MM.1S (cell line): ENCODE measurements around the gene FIBCD1.

Experiments
- CTCF ChIP-seq: fragments of 300-600 bp; sonication (generic); IDR thresholded peaks from 2 replicates; pipeline ENCODE4 v1.5.1; 2016; ENCODE audit warnings: antibody characterized with exemption, low read length, mixed read lengths
- EZH2phosphoT487 ChIP-seq: fragments of 300-600 bp; sonication (generic); IDR thresholded peaks from 2 replicates; pipeline ENCODE4 v1.6.1; 2018; ENCODE audit warnings: antibody characterized with exemption, low read length

DNA sequence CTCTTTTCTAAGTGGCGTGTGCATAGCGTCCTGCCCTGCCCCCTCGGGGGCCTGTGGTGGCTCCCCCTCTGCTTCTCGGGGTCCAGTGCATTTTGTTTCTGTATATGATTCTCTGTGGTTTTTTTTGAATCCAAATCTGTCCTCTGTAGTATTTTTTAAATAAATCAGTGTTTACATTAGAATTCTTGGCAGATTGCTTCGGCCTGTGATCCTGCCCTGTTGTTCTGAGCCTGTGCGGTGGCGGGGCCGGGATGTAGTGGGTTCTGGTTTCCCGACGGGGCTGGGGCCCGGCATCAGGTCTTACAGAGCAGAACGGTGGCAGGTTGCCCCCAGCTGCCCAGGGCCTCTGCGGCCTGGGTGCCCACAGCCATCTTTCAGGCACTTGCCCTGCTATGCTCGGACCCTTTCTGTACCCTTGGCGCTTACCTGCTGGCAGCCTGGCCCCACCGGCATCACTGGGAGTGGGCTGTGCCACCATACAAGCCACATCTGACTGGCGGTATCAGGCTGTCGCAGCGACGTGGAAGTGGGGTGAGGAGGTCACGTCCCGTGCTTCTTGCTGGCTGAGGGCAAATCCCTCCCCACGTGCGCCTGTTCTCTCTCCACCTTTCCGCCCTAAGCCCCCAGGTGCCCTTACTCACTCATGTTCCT, 51.4 kb downstream of the FIBCD1 start:
- no peak for TF ChIP-seq CTCF
- TF ChIP-seq EZH2phosphoT487, result no peak
